ENCODE measurements around the gene RPE65. TPM values are rescaled to one million over a fixed set of nuclear protein-coding genes. Genes with fewer than 3 reads are reported as not detected.

RPE65 gene
- total RNA-seq, 1 experiment from 2014 or later, result not detected

DNA sequence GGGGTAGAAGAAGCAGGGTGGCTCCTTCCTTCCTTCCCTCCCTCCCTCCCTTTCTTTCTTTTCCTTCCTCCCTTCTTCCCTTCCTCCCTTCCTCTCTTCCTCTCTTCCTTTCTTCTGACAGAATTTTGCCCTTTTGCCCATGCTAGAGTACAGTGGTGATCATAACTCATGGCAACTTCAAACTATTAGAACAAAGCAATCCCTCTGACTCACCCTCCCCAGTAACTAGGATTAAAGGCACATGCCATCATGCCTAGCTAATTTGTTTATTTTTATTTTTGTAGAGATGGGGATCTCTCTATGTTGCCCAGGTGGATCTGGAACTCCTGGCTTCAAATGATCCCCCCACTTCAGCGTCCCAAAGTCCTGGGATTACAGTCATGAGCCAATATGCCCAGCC lies 10.0 kb upstream of the RPE65 start:
- no peak overlapping the region for H3K27ac Mint-ChIP-seq
- H3K9me3 Mint-ChIP-seq, result peaks cover 16% of the 10 kb centered on the region
- no peak for ATAC-seq
- CTCF ChIA-PET, result no interaction called here
- H3K36me3 Mint-ChIP-seq, result peaks cover 14% of the 10 kb centered on the region
- H3K4me1 Mint-ChIP-seq, result peaks cover 5% of the 10 kb centered on the region
- no peaks in the 10 kb centered on the region for H3K27me3 Mint-ChIP-seq (ENCODE audit: low read depth)
- H3K4me3 Mint-ChIP-seq, result no peak overlapping the region
- POLR2A ChIA-PET, result no interaction called here
- no peak for DNase-seq (ENCODE audit: low spot score)
- TF ChIP-seq ETV6 (CRISPR knock-in tag; IDR thresholded peaks at IDR 0.05) (no peak), ZNF416 (CRISPR knock-in tag; IDR thresholded peaks at IDR 0.05) (no peak)

DNA sequence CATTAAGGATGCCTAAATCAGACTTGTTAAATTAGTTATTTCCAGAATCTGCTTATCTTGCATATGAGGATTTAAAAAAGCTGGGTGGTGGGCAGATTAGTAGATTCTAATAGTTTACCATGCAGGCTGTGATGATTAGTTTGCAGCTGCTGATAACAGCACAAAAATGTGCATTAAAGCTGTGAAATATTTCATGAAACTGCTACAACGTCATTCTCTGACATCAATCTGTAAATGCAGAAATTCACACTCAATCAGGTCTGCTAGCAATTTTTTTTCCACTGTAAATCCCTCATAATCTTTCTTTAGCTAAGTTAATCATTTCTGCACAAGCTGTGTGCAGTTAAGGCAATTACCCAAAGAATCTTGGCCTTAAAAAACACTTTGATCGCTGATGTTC lies 9.3 kb upstream of the RPE65 start:
- TF ChIP-seq, protein P1, sequence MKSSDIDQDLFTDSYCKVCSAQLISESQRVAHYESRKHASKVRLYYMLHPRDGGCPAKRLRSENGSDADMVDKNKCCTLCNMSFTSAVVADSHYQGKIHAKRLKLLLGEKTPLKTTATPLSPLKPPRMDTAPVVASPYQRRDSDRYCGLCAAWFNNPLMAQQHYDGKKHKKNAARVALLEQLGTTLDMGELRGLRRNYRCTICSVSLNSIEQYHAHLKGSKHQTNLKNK (CRISPR knock-in tag; IDR thresholded peaks at IDR 0.05), result no peak
- peaks cover 9% of the 10 kb centered on the region for H3K36me3 Mint-ChIP-seq
- DNase-seq (ENCODE audit: low spot score), result no peak
- ChIA-PET CTCF (no interaction called here), POLR2A (no interaction called here)
- no peak overlapping the region for H3K4me3 Mint-ChIP-seq
- no peaks in the 10 kb centered on the region for H3K4me1 Mint-ChIP-seq
- H3K27ac Mint-ChIP-seq, result no peak overlapping the region
- no peak for ATAC-seq
- H3K27me3 Mint-ChIP-seq (ENCODE audit: low read depth), result no peaks in the 10 kb centered on the region
- H3K9me3 Mint-ChIP-seq, result peaks cover 10% of the 10 kb centered on the region

DNA sequence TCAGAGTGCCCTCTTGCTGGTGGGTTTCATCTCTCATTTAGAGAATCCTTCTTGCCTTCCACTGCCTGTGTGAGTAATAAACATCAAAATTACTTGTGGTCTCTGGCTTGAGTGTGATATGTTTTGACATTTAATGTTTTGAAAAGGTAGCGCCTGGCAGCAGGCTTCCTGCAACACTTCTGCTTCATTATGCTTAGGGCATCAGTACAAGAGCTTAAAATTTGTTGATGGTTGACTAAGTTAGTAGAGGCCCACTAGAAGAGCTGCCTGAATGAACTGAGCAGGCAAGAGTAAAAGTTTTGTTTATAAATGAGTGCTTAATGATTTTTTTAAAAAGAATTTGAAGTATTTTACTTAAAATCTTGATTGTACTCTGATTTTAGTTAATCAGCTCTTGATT lies 6.4 kb upstream of the RPE65 start:
- ChIA-PET CTCF (no interaction called here), POLR2A (no interaction called here)
- Mint-ChIP-seq H3K4me3 (no peak overlapping the region), H3K9me3 (no peaks in the 10 kb centered on the region), H3K27ac (no peak overlapping the region), H3K27me3 (ENCODE audit: low read depth) (no peaks in the 10 kb centered on the region), H3K4me1 (peaks cover 2% of the 10 kb centered on the region; the same call in 1 of the 2 replicates), H3K36me3 (no peaks in the 10 kb centered on the region)
- ATAC-seq, result no peak
- TF ChIP-seq NFATC4 (CRISPR knock-in tag; IDR thresholded peaks at IDR 0.05) (no peak), SMAD4 (CRISPR knock-in tag; IDR thresholded peaks at IDR 0.05) (no peak), RELA (CRISPR knock-in tag; IDR thresholded peaks at IDR 0.05; ENCODE audit: borderline replicate concordance) (no peak), IRF2 (CRISPR knock-in tag; IDR thresholded peaks at IDR 0.05; ENCODE audit: borderline replicate concordance, low read depth) (no peak), TEAD4 (CRISPR knock-in tag; IDR thresholded peaks at IDR 0.05) (no peak), TEAD1 (CRISPR knock-in tag; IDR thresholded peaks at IDR 0.05) (no peak), SOX15 (CRISPR knock-in tag; IDR thresholded peaks at IDR 0.05) (no peak), JAZF1 (CRISPR knock-in tag; IDR thresholded peaks at IDR 0.05) (no peak), MXD4 (CRISPR knock-in tag; IDR thresholded peaks at IDR 0.05; ENCODE audit: borderline replicate concordance) (no peak), KAT7 (CRISPR knock-in tag; IDR thresholded peaks at IDR 0.05; ENCODE audit: borderline replicate concordance) (no peak)
- TF ChIP-seq, protein P2, sequence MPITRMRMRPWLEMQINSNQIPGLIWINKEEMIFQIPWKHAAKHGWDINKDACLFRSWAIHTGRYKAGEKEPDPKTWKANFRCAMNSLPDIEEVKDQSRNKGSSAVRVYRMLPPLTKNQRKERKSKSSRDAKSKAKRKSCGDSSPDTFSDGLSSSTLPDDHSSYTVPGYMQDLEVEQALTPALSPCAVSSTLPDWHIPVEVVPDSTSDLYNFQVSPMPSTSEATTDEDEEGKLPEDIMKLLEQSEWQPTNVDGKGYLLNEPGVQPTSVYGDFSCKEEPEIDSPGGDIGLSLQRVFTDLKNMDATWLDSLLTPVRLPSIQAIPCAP (CRISPR knock-in tag; IDR thresholded peaks at IDR 0.05), result no peak
- TF ChIP-seq, protein P3, sequence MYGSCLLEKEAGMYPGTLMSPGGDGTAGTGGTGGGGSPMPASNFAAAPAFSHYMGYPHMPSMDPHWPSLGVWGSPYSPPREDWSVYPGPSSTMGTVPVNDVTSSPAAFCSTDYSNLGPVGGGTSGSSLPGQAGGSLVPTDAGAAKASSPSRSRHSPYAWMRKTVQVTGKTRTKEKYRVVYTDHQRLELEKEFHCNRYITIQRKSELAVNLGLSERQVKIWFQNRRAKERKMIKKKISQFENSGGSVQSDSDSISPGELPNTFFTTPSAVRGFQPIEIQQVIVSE (CRISPR knock-in tag; IDR thresholded peaks at IDR 0.05; ENCODE audit: borderline replicate concordance), result no peak
- TF ChIP-seq, protein P4, sequence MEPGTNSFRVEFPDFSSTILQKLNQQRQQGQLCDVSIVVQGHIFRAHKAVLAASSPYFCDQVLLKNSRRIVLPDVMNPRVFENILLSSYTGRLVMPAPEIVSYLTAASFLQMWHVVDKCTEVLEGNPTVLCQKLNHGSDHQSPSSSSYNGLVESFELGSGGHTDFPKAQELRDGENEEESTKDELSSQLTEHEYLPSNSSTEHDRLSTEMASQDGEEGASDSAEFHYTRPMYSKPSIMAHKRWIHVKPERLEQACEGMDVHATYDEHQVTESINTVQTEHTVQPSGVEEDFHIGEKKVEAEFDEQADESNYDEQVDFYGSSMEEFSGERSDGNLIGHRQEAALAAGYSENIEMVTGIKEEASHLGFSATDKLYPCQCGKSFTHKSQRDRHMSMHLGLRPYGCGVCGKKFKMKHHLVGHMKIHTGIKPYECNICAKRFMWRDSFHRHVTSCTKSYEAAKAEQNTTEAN (CRISPR knock-in tag; IDR thresholded peaks at IDR 0.05), result no peak
- TF ChIP-seq, protein P5, sequence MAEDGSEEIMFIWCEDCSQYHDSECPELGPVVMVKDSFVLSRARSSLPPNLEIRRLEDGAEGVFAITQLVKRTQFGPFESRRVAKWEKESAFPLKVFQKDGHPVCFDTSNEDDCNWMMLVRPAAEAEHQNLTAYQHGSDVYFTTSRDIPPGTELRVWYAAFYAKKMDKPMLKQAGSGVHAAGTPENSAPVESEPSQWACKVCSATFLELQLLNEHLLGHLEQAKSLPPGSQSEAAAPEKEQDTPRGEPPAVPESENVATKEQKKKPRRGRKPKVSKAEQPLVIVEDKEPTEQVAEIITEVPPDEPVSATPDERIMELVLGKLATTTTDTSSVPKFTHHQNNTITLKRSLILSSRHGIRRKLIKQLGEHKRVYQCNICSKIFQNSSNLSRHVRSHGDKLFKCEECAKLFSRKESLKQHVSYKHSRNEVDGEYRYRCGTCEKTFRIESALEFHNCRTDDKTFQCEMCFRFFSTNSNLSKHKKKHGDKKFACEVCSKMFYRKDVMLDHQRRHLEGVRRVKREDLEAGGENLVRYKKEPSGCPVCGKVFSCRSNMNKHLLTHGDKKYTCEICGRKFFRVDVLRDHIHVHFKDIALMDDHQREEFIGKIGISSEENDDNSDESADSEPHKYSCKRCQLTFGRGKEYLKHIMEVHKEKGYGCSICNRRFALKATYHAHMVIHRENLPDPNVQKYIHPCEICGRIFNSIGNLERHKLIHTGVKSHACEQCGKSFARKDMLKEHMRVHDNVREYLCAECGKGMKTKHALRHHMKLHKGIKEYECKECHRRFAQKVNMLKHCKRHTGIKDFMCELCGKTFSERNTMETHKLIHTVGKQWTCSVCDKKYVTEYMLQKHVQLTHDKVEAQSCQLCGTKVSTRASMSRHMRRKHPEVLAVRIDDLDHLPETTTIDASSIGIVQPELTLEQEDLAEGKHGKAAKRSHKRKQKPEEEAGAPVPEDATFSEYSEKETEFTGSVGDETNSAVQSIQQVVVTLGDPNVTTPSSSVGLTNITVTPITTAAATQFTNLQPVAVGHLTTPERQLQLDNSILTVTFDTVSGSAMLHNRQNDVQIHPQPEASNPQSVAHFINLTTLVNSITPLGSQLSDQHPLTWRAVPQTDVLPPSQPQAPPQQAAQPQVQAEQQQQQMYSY (CRISPR knock-in tag; IDR thresholded peaks at IDR 0.05), result no peak
- TF ChIP-seq, protein P6, sequence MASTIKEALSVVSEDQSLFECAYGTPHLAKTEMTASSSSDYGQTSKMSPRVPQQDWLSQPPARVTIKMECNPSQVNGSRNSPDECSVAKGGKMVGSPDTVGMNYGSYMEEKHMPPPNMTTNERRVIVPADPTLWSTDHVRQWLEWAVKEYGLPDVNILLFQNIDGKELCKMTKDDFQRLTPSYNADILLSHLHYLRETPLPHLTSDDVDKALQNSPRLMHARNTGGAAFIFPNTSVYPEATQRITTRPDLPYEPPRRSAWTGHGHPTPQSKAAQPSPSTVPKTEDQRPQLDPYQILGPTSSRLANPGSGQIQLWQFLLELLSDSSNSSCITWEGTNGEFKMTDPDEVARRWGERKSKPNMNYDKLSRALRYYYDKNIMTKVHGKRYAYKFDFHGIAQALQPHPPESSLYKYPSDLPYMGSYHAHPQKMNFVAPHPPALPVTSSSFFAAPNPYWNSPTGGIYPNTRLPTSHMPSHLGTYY (CRISPR knock-in tag; IDR thresholded peaks at IDR 0.05), result no peak
- TF ChIP-seq, protein P7, sequence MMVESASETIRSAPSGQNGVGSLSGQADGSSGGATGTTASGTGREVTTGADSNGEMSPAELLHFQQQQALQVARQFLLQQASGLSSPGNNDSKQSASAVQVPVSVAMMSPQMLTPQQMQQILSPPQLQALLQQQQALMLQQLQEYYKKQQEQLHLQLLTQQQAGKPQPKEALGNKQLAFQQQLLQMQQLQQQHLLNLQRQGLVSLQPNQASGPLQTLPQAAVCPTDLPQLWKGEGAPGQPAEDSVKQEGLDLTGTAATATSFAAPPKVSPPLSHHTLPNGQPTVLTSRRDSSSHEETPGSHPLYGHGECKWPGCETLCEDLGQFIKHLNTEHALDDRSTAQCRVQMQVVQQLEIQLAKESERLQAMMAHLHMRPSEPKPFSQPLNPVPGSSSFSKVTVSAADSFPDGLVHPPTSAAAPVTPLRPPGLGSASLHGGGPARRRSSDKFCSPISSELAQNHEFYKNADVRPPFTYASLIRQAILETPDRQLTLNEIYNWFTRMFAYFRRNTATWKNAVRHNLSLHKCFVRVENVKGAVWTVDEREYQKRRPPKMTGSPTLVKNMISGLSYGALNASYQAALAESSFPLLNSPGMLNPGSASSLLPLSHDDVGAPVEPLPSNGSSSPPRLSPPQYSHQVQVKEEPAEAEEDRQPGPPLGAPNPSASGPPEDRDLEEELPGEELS (CRISPR knock-in tag; IDR thresholded peaks at IDR 0.05), result no peak
- DNase-seq (ENCODE audit: low spot score), result no peak

Data from WTC11 (cell line).